Measurements from ENCODE around the gene MPP2.

DNA sequence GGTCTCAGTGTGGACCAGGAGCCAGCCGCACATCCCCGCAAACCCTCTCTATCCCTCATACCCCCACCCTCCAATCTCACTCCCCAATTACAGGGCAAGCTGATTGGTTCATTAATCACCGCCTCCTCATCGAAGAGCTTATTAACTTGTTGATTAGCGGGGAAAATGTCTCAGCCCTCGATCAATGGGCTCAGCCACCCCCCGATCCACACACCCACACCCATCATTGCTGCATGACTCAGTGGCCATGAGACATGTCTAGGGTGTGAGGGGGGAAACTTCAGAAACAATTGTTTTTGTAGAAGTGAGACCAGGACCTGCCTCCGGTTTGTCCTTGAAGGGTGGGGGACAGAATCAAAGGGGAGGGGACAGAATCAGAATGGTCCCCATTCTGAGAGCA lies 48.9 kb upstream of the MPP2 start:
- no peak for TF ChIP-seq POLR2A (IDR thresholded peaks at IDR 0.05; ENCODE audit: low read length)
- TF ChIP-seq GATA1 (IDR thresholded peaks at IDR 0.05; ENCODE audit: low read depth, low read length) = no peak
